Trophoblast cell (in vitro differentiated cells and primary cell): ENCODE results near the gene IL1RAPL1.

Experiments used
- DNase-seq, 2 donors: peaks; one replicate each; pipeline ENCODE4 v3.0.0-alpha.2; 2016
- H2AFZ ChIP-seq: 2 replicates; pipeline ENCODE4 v1.6.1; 2013; ENCODE audit warnings: low read length, moderate library complexity, mild to moderate bottlenecking; ENCODE audit not compliant: insufficient read depth, poor library complexity
- H2AK5ac ChIP-seq: 2 replicates; pipeline ENCODE4 v1.6.1; 2013; ENCODE audit warnings: mild to moderate bottlenecking, low read length
- H2BK120ac ChIP-seq: 2 replicates; pipeline ENCODE4 v1.6.1; 2013; ENCODE audit warnings: low read length, mild to moderate bottlenecking, moderate library complexity; ENCODE audit not compliant: insufficient read depth, poor library complexity
- H2BK12ac ChIP-seq: 2 replicates; pipeline ENCODE4 v1.6.1; 2013; ENCODE audit warnings: mild to moderate bottlenecking, low read length, moderate library complexity
- H2BK5ac ChIP-seq: 2 replicates; pipeline ENCODE4 v1.6.1; 2013; ENCODE audit warnings: low read length, low read depth, moderate library complexity, mild to moderate bottlenecking; ENCODE audit not compliant: poor library complexity
- H3K14ac ChIP-seq: 2 replicates; pipeline ENCODE4 v1.6.1; 2013; ENCODE audit warnings: mild to moderate bottlenecking, low read length
- H3K18ac ChIP-seq: 2 replicates; pipeline ENCODE4 v1.6.1; 2013; ENCODE audit warnings: mild to moderate bottlenecking, low read length
- H3K23ac ChIP-seq: 2 replicates; pipeline ENCODE4 v1.6.1; 2013; ENCODE audit warnings: low read length
- H3K27ac ChIP-seq: 2 replicates; pipeline ENCODE4 v1.5.1; 2013; ENCODE audit warnings: low read depth, mild to moderate bottlenecking, inconsistent platforms, low read length, moderate library complexity
- H3K27me3 ChIP-seq: 2 replicates; pipeline ENCODE4 v1.6.1; 2013; ENCODE audit warnings: inconsistent platforms, mild to moderate bottlenecking, low read length, moderate library complexity; ENCODE audit not compliant: insufficient read depth
- H3K36me3 ChIP-seq, 2 experiments: 1 replicate in 1 of 2; 2 replicates in 1 of 2; pipeline ENCODE4 v1.6.1; 2013; ENCODE audit warnings: low read length in 2 of 2, mild to moderate bottlenecking in 2 of 2, moderate library complexity in 1 of 2; ENCODE audit not compliant: insufficient read depth in 2 of 2, control insufficient read depth in 1 of 2
- H3K4ac ChIP-seq: 2 replicates; pipeline ENCODE4 v1.6.1; 2013; ENCODE audit warnings: low read depth, mild to moderate bottlenecking, low read length, moderate library complexity
- H3K4me1 ChIP-seq, 2 experiments: 1 replicate in 1 of 2; 2 replicates in 1 of 2; pipeline ENCODE4 v1.6.1; 2013; ENCODE audit warnings: low read length in 2 of 2, mild to moderate bottlenecking in 2 of 2, moderate library complexity in 1 of 2; ENCODE audit not compliant: insufficient read depth in 2 of 2, control insufficient read depth in 1 of 2
- H3K4me2 ChIP-seq: 2 replicates; pipeline ENCODE4 v1.6.1; 2013; ENCODE audit warnings: inconsistent platforms, mild to moderate bottlenecking, low read length, moderate library complexity
- H3K4me3 ChIP-seq: 2 replicates; pipeline ENCODE4 v1.5.1; 2013; ENCODE audit warnings: mild to moderate bottlenecking, low read depth, low read length, inconsistent platforms
- H3K79me1 ChIP-seq: one replicate; pipeline ENCODE4 v1.6.1; 2013; ENCODE audit warnings: low read length
- H3K79me2 ChIP-seq: 2 replicates; pipeline ENCODE4 v1.6.1; 2013; ENCODE audit warnings: low read length, mild to moderate bottlenecking; ENCODE audit not compliant: control insufficient read depth, insufficient read depth, poor library complexity
- H3K9ac ChIP-seq: 2 replicates; pipeline ENCODE4 v1.6.1; 2013; ENCODE audit warnings: mild to moderate bottlenecking, low read length
- H3K9me3 ChIP-seq: 2 replicates; pipeline ENCODE4 v1.6.1; 2013; ENCODE audit warnings: low read depth, mild to moderate bottlenecking, control low read depth, inconsistent platforms, low read length; ENCODE audit not compliant: insufficient read depth
- H4K12ac ChIP-seq: 2 replicates; pipeline ENCODE4 v1.6.1; 2013; ENCODE audit warnings: low read depth, mild to moderate bottlenecking, low read length, moderate library complexity
- H4K8ac ChIP-seq: 2 replicates; pipeline ENCODE4 v1.6.1; 2013; ENCODE audit warnings: low read depth, mild to moderate bottlenecking, low read length, moderate library complexity
- H4K91ac ChIP-seq: one replicate; pipeline ENCODE4 v1.6.1; 2013; ENCODE audit warnings: low read depth, mild to moderate bottlenecking, low read length, moderate library complexity
- WGBS: extraction: QIAGEN DNeasy Blood & Tissue Kit; methylation state at CpG from one replicate; pipeline ENCODE4 v1.1.7; 2013; ENCODE audit warnings: missing lambda C conversion rate; ENCODE audit not compliant: insufficient read length, insufficient coverage; ENCODE audit errors: extremely low coverage; 5-methylcytosine and 5-hydroxymethylcytosine counted together

Gene IL1RAPL1

GRCh38 chrX:29634516-29634915 lies 1047.3 kb downstream of the IL1RAPL1 start:
- Histone ChIP-seq H2AFZ (no peak overlapping the region), H3K27ac (no peak overlapping the region), H3K4ac (no peak overlapping the region), H3K4me2 (no peak overlapping the region), H4K8ac (no peak overlapping the region), H3K4me3 (no peak overlapping the region), H3K79me1 (no peaks in the 10 kb centered on the region), H3K9me3 (no peaks in the 10 kb centered on the region), H2BK120ac (no peak overlapping the region), H3K23ac (no peak overlapping the region), H3K18ac (no peak overlapping the region), H3K36me3 (no peaks in the 10 kb centered on the region), H3K14ac (no peak overlapping the region), H4K91ac (no peak overlapping the region), H3K79me2 (no peaks in the 10 kb centered on the region), H2BK5ac (no peak overlapping the region), H2BK12ac (no peak overlapping the region), H3K27me3 (no peaks in the 10 kb centered on the region), H3K9ac (no peak overlapping the region), H3K4me1 (no peaks in the 10 kb centered on the region), H2AK5ac (no peak overlapping the region), H4K12ac (no peak overlapping the region)
- DNase-seq = no peak
- no CpG with 5 or more reads among the region's 2 CpGs for WGBS

- H4K91ac ChIP-seq = no peak overlapping the region
These were observed 1049.1 kb downstream of the IL1RAPL1 start for GRCh38 chrX:29636331-29636730.

GRCh38 chrX:29640106-29640505 lies 1052.9 kb downstream of the IL1RAPL1 start:
- WGBS = no CpG with 5 or more reads among the region's 2 CpGs

More at GRCh38 chrX:29636331-29636730, 1049.1 kb downstream of the IL1RAPL1 start:
- no peak overlapping the region for H3K14ac ChIP-seq
- no peak overlapping the region for H2BK120ac ChIP-seq
- H3K4me1 ChIP-seq = no peaks in the 10 kb centered on the region
- no peak overlapping the region for H4K12ac ChIP-seq
- H3K9ac ChIP-seq = no peak overlapping the region
- no peaks in the 10 kb centered on the region for H3K9me3 ChIP-seq
- no peaks in the 10 kb centered on the region for H3K79me1 ChIP-seq
- H3K4ac ChIP-seq = no peak overlapping the region
- no peak overlapping the region for H4K8ac ChIP-seq
- no peak overlapping the region for H2AK5ac ChIP-seq
- no peak overlapping the region for H2BK5ac ChIP-seq
- no peak overlapping the region for H2BK12ac ChIP-seq
- DNase-seq = no peak
- no peak overlapping the region for H3K4me2 ChIP-seq
- no peak overlapping the region for H3K23ac ChIP-seq
- H2AFZ ChIP-seq = no peak overlapping the region
- no peaks in the 10 kb centered on the region for H3K79me2 ChIP-seq
- WGBS = no CpG with 5 or more reads among the region's 3 CpGs
- no peak overlapping the region for H3K27ac ChIP-seq
- H3K36me3 ChIP-seq = no peaks in the 10 kb centered on the region
- H3K18ac ChIP-seq = no peak overlapping the region
- H3K4me3 ChIP-seq = no peak overlapping the region
- no peaks in the 10 kb centered on the region for H3K27me3 ChIP-seq

GRCh38 chrX:29641461-29641860 lies 1054.2 kb downstream of the IL1RAPL1 start:
- Histone ChIP-seq H3K23ac (no peak overlapping the region), H3K9me3 (no peaks in the 10 kb centered on the region), H3K4me2 (no peak overlapping the region), H2BK5ac (no peak overlapping the region), H2BK12ac (no peak overlapping the region), H3K4ac (no peak overlapping the region), H2BK120ac (no peak overlapping the region), H3K79me2 (no peaks in the 10 kb centered on the region), H3K27ac (no peak overlapping the region), H2AK5ac (no peak overlapping the region), H3K4me3 (no peak overlapping the region), H4K8ac (no peak overlapping the region), H3K9ac (no peak overlapping the region), H4K91ac (no peak overlapping the region), H4K12ac (no peak overlapping the region), H3K18ac (no peak overlapping the region), H3K79me1 (no peaks in the 10 kb centered on the region), H2AFZ (no peak overlapping the region), H3K27me3 (no peaks in the 10 kb centered on the region), H3K36me3 (no peaks in the 10 kb centered on the region), H3K14ac (no peak overlapping the region), H3K4me1 (no peaks in the 10 kb centered on the region)
- DNase-seq = no peak
- WGBS = no CpG with 5 or more reads among the region's 1 CpG

More at GRCh38 chrX:29640106-29640505, 1052.9 kb downstream of the IL1RAPL1 start:
- Histone ChIP-seq H4K12ac (no peak overlapping the region), H3K9ac (no peak overlapping the region), H3K18ac (no peak overlapping the region), H4K8ac (no peak overlapping the region), H3K4me2 (no peak overlapping the region), H3K27me3 (no peaks in the 10 kb centered on the region), H3K27ac (no peak overlapping the region), H2AK5ac (no peak overlapping the region), H3K79me1 (no peaks in the 10 kb centered on the region), H2BK120ac (no peak overlapping the region), H2BK12ac (no peak overlapping the region), H3K36me3 (no peaks in the 10 kb centered on the region), H2AFZ (no peak overlapping the region), H3K79me2 (no peaks in the 10 kb centered on the region), H3K14ac (no peak overlapping the region), H3K23ac (no peak overlapping the region), H3K9me3 (no peaks in the 10 kb centered on the region), H3K4ac (no peak overlapping the region), H3K4me3 (no peak overlapping the region), H3K4me1 (no peaks in the 10 kb centered on the region), H2BK5ac (no peak overlapping the region), H4K91ac (no peak overlapping the region)
- no peak for DNase-seq
